ENCODE data around the gene COG5.
"Not testable (repeated sequence)": the region's sequence is repeated elsewhere in the genome, so short reads cannot be mapped to it uniquely, and the experiment has no call there.

COG5 gene

GRCh38 chr7:107579885-107580715 is 16.4 kb upstream of the COG5 start, which contains the start of gene BCAP29:
Gene BCAP29, plus strand, starts transcription at chr7:107580246. Its CDS starts 527 bp downstream, at chr7:107580773.
- DNase-seq: peak; percentile 76

DNA sequence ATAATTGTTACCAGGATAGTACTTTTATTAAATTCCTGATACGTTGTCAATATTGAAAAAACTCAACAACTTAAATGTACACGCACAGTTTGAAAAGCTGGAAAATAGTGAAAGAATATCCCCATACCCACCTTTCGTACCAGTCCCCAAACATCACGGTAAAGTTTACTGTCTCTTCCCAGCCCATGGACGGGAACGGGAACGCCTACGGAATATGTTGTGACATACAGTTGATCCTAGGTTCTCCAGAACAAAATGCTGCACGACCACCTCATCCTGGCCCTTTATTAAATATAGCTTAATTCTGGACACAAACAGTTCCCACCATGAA is 15.8 kb upstream of the COG5 start:
- DNase-seq: no peak

DNA sequence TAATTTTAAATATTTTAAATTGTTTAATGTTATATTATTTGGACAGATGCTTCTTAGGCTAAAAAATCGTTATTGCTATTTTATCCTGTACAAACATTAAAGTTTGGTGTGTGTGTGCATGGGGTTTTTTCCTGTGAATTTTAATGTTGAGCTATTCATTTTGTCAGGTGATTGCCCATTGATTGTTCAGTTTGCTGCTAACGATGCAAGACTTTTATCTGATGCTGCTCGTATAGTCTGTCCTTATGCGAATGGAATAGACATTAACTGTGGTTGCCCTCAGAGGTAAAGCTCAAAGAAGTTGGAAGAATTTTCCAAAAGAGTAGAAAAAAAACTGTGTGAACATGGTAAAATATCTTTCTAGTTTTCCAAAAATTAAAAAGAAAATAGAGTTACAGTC is 9.8 kb upstream of the COG5 start:
- no peak for DNase-seq

DNA sequence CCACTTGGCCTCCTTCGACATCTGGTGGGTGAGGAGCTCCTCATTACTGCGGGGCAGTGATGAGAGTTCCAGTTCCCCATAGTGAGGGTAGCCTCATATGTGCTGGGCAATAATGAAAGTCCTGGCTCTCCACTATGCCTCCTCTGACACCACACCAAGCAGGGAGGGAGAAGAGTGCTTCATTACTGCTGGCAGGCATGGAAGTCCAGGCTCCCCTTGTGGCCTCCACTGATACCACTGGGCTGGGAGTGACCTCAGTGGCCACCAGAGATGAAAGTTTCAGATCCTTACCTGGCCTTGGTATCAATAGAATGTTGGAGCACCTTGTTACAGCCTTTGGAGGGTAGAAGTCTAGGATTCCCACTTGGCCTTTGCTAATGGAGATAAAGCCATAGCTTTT is 6.6 kb upstream of the COG5 start:
- no peak for DNase-seq

GRCh38 chr7:107564553-107565298 is 1.0 kb upstream of the COG5 start:
- DNase-seq: peak; percentile 93

DNA sequence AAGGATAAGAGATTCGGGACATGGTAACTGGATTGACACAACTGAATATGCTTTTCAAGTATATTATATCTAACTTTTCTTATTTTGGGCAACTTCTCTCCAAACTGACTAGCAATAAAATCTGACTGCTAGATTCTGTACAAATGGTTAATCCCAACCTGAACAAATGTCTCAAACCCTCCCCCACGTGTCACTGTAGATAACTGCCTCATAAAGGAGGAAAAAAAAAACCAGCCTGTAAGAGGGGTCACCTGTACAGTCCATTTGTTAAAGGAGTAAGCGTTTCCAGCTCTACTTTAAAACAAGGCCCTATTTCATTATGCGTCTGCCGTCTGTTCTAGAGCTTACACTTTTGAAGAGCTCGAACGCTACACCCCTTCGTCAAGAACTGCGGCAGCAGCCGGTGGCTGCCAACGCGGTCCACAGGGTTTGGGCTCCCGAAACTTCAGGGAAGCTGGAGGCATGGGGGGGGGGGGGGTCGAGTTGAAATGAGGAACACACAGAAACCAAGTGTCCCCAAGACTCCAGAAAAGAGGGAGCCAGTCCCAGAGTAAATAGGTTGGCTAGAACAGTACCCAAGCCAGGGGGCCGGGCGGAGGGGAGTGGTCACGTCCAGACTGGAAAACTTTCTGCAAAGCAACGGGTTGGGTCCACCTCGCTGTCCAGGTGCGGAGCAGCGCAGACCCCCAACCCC is 492 bp downstream of the COG5 start:
- no peak for DNase-seq

GRCh38 chr7:107560898-107561516 is 2.7 kb downstream of the COG5 start:
- DNase-seq: peak; percentile 3

GRCh38 chr7:107559864-107560263 is 3.9 kb downstream of the COG5 start:
- peak; percentile 72 for DNase-seq

DNA sequence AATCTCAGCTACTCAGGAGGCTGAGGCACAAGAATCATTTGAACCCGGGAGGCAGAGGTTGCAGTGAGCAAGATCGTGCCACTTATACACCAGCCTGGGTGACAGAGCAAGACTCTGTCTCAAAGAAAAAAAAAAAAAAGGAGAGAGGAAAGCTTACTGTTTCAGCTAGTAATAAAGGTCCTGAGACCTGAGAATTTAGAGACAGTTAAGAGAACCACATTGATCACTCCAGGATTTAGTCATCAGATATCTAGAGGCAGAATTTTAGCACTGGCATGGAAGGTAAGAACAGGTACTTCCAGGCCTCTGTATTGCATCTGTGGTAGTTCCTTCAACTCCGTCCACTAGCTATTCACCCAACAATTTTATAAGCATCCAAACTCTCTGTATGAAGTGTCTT is 7.8 kb downstream of the COG5 start:
- no peak for DNase-seq

DNA sequence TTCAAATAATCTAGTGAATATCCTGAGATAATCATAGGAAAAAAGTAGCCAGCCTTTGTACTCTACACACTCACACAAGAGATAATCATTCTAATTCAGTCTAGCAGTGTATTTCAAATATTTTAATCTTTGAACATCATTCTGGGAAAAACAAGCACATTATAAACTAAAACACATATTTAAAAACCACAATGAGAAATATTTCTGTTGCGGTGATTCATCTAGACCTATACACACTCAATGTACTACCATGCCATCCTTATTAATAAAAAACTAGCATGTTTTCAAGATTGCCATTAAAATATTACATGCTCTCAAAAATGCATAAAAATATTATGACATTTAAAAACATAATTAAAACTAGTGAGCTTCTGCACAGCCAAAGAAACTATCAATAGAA is 11.8 kb downstream of the COG5 start:
- DNase-seq: peak; percentile 49

GRCh38 chr7:107544848-107545591 is 18.7 kb downstream of the COG5 start:
- no peak for DNase-seq

DNA sequence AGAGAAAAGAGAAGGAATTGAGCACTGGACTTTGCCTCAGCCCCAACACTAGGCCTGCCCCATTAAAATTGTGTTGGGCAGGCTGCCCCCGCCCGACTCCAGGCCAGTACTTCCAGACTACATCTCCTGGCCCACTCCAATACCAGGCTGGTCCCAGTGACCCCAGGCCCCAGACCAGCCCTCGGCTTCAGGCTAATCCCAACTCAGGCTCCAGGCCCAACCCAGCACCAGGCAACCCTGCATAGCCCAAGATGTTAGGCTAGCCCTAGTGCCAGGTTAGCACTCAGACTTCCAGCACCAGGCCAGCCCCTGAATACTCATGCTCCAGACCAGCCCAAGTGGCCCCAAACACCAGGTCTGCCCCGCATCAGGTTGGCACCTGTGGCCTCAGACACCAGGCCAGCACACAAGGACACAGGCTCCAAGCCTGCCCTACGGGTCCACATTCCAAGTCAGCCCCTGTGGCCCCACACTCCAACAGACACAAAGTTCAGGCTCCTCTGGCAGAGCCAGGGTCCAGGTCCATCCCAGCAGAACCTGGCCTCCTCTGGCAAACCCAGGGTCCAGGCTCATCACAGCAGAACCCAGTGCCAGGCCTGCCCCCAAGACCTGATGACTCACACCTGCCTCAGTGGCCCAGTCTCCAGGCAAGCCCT is 20.3 kb downstream of the COG5 start:
- no peak for DNase-seq

GRCh38 chr7:107538001-107538400 is 25.7 kb downstream of the COG5 start:
- no peak for DNase-seq

DNA sequence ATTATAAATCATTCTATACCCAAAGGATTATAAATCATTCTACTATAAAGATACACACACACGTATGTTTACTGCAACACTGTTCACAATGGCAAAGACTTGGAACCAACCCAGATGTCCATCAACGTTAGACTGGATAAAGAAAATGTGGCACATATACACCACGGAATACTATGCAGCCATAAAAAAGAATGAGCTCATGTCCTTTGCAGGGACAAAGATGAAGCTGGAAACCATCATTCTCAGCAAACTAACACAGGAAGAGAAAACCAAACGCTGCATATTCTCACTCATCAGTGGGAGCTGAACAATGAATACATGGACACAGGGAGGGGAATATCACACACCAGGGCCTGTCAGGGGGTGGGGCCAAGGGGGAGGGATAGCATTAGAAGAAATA is 26.5 kb downstream of the COG5 start:
- DNase-seq: not testable (repeated sequence)

DNA sequence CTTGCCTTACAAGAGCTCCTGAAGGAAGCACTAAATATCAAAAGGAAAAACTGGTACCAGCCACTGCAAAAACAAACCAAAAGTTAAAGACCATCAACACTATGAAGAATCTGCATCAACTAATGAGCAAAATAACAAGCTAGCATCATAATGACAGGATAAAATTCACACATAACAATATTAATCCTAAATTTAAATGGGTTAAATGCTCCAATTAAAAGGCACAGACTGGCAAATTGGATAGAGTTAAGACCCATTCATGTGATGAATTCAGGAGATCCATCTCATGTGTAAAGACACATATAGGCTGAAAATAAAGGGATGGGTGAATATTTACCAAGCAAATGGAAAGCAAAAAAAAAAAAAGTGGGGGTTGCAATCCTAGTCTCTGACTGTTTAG is 29.6 kb downstream of the COG5 start:
- DNase-seq: no peak

DNA sequence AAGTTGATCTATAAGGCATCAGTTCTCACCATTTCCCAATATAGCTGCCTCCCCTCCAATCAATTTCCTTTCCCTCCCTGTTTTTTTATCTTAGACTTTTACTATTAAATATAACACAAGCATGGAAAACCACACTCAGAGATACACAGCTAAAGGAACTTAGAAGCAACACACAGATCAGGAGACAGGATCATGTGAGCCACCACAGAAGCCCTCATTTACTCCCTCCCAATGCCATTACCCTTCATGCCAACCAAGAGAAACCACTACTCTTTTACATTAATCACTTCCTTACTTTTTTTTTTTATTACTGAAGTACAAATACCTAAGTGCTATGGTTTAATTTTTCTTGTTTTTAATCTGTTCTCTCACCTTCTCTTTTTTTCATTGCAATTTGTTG is 33.0 kb downstream of the COG5 start:
- no peak for DNase-seq

- DNase-seq: peak; percentile 75
Observed at GRCh38 chr7:107528461-107528860, 35.3 kb downstream of the COG5 start.

- DNase-seq: no peak
Observed at GRCh38 chr7:107527196-107527595, 36.5 kb downstream of the COG5 start.

DNA sequence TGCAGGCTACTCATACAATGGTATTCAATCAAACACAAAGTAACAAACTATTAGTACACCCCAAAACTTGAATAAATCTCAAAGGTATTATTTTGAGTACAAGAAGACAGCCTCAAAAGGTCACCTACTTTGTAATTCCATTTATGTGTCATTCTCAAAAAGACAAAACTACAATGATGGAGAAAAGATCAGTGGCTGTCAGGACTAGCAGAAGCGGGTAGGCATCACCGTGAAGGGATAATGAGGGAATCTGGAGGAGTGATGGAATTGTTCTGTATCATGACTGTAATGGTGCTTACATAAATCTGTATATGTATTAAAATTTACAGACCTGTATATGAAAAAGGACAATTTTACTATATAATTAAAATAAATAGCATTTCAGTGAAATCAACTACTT is 37.0 kb downstream of the COG5 start:
- DNase-seq: no peak

DNA sequence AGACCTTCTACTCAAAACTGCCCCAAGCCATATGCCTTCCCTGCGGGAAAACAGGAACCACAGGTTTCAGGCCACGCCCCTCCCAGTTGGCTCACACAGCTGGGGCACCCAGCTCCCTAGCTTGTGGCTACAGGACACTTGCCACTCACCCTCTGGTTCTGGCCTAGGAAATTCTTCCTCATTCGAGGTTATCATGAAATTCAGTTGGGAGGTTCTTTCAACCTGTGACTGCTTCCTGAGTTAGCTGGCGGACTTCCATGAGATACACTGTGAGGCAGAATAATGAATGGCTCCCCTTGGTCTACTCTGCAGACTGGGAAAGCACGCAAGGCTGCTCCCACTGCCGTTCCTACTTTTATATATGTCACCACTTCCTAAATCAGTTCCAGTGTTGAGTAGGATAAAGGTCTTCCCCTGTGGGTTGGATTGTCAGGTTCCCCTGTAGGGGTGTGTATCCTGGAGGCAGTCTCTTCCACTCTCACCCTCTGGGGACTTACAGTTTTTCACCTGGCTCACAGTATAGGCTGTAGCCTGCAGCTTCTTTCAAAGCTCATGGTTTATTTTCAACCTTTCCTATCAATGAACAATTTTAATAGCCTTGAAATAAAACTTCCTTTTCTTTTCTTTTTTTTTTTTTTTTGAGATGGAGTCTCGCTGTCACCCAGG is 56.9 kb downstream of the COG5 start:
- no peak for DNase-seq

GRCh38 chr7:107505997-107506673 is 57.6 kb downstream of the COG5 start:
- no peak for DNase-seq
